Activated CD8-positive, alpha-beta memory T cell treated with anti-CD3 and anti-CD28 coated beads for 4 hours (primary cell): Measurements from ENCODE around the gene RRAD.
A peak's percentile ranks its signal among the peaks of the same experiment; 100 is the strongest.

Experiments used
- DNase-seq, 2 donors: peaks; one replicate each; pipeline ENCODE4 v3.0.0-alpha.2; 2020; ENCODE audit warnings: low read depth in 2 of 2

The RRAD gene

DNA sequence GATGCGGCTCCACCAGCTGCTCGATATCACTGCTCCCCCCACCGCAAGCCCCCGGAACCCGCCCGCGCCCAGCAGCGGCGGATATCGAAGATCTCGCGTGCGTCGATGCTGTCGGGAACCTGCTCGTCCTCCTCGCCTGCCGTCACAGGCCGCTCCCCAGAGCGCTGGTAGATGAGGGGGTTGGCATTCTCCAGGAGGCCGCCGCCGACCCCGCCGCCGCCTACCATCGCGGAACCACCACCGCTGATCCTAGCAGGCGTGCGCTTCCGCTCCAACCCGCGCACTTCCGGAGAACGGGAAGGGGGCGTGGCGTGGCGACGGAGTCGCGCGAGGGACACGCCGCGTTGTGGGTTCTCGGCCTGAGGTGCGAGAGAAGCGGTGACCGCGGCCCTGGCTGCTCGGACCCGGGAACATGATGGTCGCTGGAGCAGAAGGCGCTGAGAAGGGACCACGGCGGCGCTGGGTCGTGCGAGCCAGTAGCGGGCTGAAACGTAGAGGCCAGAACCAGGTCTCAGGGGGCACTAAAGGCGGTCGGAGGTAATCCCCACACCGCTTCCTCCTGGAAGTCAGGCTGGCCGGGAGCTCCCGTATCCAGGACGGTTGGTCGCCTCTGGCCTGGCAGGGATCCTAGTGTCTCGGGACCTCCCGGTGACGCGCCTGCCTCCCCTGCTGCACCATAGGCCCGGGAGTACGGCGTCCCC, 9.0 kb upstream of the RRAD start, which contains the start of gene CIAO2B:
Gene CIAO2B (minus strand): TSS at position 265 of the 701 bp plus-strand sequence. CDS start 38 bp downstream, at position 227.
- peak; percentile 79 to 80 for DNase-seq

DNA sequence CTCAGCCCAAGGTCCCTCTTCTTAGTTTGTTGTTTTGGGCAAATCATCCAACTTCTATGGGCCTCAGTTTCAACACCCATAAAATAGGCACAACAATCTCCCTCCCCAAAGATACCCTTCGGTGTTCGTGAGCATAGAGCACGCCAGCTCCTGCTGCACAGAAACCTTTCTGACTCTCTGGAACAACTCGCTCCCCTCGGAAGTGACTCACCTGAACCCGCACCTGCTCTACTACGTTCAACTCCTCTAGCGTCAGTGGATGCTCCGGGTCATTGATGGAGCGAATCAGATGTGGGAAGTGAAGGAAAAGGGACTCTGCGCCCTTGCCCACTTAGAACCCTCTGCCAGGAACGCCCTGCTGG, 8.4 kb upstream of the RRAD start:
- peak; percentile 33 to 45 for DNase-seq

DNA sequence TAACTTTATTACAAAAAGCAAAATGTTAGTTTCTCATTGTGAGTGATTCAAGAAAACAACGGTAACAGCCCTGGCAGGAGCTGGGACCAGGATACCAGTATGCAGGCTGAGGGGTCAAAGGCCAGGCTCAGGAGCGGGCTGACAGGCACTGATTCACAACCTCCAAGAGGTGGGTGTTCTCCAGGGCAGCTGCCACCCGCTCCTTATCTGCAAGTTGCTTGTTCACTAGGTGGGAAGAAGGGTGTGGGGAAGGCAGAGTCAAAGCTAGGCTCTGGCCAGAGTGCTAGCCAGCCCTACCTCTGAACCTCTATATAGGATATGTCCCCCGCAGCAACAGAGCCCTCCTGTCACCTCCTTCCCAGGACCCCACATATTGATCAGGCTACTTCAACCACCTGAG, 6.7 kb upstream of the RRAD start:
- DNase-seq = no peak

DNA sequence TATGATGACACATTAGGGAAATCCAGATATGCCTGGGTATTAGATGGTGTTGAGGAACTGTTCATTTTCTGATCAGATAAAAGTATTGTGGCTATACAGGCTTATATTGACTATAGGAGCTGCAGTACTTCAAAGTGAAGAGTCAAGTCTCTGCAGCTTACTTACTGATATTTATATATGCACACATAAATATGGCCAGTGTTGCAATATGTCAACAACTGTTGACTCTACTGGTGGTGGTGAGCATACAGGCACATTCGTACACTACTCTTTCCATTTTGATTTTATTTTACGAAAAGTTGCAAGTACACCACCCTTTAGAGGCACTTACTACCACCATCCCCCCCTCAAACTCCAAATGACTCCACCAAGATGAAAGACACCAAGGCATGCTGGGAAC, 6.3 kb upstream of the RRAD start:
- no peak for DNase-seq

DNA sequence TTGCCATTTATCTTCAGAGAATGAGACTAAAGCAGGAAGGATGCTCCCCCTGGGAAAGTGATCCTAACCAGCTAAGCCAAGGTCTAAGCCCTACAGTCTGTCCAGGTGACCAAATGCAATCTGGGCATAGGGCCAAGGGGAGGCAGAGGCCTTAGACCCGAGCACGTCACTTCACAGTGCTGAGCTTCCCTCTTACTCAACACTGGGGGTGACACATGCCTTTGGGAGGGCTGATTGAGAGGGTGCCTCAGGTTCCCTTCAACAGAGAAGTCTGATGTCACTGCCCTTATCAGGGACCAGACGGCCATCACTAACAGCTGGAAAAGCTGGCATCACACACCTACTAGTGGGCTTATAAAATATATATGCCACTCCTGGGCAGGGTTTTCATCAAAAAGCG, 4.9 kb upstream of the RRAD start:
- DNase-seq = no peak

DNA sequence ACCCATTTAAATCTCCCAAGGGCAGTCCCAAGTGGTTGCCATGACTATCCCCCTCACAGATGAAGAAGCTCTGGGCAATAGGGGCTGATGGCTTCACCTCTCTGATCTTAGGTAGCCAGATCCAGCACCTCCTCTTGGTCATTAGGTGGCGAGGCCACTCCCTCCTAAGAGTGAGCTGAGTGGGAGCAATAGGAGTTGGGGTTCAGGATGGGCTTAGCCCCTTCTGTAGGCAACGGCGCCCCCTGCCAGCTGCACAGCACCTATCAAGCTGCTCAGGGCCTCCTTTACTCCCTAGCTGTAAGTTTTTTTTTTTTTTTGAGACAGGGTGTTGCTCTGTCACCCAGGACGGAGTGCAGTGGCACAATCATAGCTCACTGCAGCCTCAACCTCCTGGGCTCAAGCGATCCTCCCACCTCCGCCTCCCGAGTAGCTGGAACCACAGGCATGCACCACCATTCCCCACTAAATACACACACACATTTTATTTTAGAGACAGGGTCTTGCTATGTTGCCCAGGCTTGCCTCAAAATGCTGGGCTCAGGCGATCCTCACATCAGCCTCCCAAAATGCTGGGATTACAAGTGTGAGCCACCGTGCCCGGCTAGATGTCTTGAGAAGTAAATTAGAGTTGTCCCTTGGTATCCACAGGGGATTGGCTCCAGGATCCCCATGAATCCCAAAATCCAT, 3.5 kb upstream of the RRAD start:
- DNase-seq = no peak

DNA sequence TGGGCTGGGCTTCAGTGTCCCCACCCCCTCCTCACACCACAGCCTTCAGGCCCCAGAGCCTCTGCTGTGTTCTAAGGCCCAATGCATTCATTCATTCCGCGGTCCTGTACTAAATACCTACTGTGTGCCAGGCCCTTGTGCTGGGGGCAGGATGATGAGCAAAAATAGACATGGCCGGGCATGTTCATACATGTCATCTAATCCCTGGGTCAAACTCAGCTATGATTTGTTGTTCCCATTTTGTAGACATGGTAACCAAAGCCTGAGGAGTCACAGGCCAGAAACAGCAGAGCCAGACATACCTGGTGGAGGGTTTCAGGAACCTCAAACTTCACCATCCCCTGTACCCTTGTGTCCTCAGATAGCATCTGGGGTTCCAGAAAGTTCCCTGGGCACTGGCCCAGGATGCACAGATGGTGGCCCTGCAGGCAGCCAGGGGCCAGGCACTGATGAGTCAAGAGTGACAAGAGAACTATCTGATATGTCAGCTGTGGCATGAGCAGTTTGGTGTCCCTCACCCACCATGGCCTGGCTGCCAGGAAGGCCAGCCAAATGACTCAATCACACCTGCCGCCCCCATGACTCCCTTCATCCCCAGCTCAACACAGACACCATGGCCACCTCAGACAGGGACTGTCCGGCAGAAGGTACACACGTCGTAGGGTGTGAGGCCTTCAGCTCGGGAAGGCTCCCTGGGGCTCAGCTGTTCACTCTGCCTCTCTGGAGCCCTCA, 2.7 kb upstream of the RRAD start:
- DNase-seq = no peak

DNA sequence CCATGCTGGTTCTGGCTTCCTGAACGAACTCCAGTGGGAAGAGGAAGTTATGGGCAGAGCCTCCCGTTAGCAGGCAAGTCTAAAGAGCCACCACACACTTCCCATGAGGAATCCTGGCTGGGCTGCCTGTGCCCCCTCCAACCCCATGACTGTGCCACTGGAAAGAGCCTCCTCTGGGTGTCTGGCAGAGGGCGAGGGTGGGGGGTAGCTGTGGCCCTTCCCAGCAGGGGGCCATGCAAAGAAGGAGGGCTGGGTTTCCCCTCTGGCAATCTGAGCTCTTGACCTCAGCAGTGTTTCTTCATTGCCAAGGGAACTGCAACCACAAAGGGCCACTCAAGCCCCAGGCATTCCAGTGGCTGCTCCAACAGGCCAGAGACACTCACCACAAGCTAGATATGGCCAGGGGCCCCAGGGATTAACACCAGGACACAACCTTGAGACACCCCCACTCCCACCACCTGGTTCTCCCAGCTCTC, 1.7 kb upstream of the RRAD start:
- no peak for DNase-seq

DNA sequence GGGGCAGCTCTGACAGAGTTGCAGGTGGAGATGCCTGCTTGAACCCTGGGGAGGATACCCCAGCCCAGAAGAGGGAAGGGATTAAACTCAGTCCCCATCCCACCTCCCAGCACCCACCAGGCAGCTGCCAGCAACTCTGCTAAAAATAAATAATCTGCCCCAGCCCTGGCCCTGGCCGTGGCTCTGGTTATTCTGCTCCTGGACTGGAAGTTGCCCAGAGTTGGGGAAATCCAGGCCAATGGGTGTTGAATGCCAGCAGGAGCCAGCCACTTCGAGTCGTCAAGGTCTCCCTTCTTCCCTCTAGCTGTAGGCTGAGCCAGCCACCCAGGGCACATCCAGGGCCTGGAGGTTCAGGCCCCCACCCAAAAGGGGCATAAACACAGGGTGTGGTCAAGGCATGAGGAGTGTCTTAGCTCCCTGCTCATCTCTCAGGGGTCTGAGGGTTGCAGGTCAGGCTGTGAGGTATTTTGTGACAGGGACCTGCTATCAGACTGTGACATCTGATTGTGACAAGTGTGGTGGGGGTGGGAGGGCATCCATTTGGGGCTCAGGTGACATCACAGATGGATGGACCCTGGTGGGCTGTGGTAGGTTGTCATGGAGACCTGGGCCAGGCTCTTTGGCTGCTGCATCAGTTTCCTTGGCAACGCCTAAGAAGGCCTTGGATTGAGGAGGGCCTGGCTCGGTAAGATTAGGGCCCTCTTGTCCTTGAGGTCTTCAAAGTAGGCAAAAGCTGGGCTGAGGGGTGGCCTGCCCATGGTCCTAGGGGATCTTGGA, 1.0 kb upstream of the RRAD start:
- no peak for DNase-seq

DNA sequence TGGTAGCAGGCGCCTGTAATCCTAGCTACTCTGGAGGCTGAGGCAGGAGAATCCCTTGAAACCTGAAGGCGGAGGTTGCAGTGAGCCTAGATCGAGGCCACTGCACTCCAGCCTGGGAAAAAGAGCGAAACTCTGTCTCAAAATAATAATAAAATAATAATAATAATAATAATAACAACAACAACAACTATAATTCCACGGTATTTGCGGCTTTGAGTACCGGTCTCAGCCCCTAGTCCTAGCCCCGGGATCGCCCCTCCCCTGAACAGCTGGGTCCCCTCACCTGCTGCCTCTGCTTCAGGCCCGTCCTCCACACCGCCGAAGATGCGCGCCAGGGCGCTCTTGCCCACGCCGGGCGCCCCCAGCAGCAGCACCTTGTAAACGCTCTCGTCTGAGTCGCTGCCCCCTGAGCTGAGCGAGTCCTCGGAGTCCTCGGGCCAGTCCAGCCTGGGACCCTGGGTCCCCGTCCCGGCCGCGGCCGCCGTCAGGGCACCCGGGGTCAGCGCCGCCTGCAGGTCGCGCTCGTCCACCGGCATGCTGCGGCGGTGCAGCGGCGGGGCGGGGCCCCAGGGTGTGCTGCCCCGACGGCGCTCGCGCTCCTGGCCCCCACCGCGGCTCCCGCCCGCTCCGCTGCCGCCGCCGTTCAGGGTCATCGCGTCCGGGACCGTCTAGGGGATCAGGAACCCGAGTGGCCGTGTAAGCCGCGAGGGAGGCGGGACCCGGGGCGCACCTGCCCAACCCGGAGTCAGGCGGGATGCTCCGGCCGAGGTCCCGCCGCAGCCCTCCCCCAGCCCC, 611 bp downstream of the RRAD start:
- no peak for DNase-seq

DNA sequence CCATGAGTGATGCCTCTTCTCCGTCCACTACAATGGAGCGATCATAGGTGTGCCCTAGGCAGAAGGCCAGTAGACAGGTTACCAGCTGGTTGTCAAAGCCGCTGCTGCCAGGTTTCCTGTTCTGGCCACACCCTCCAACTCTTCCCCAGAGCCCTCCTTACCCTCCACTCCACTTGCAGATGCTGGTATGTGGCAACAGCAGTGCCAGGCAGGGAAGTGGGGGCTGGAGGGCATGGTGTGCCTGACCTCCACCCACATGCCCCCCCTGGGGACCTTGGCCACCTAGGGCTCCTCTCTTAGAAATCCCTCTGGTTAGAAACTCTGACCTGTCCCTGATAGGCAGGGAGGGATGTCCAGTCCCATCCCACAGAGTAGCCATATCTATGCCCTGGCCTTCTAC, 1.5 kb downstream of the RRAD start:
- no peak for DNase-seq

DNA sequence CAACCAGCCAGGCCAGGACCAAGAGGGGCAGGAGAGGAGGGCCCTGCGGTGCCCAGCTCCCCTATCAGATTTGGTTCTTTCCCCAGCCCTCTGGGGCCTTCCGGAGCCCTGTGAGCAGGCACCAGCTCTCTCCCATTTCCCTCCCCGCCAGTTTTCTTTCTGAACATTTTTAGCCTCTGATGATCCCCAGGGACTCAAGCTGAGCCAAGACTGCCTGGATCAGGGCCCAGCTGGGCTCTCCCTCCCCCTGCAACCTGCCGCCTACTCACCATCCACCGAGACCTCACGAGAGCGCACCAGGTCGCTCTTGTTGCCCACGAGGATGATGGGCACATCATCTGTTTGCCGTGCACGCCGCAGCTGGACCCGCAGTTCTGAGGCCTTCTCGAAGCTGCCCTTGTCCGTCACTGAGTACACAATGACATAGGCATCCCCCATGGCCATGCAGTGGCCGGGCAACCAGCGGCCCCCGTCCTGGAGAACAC, 2.0 kb downstream of the RRAD start:
- DNase-seq = no peak

DNA sequence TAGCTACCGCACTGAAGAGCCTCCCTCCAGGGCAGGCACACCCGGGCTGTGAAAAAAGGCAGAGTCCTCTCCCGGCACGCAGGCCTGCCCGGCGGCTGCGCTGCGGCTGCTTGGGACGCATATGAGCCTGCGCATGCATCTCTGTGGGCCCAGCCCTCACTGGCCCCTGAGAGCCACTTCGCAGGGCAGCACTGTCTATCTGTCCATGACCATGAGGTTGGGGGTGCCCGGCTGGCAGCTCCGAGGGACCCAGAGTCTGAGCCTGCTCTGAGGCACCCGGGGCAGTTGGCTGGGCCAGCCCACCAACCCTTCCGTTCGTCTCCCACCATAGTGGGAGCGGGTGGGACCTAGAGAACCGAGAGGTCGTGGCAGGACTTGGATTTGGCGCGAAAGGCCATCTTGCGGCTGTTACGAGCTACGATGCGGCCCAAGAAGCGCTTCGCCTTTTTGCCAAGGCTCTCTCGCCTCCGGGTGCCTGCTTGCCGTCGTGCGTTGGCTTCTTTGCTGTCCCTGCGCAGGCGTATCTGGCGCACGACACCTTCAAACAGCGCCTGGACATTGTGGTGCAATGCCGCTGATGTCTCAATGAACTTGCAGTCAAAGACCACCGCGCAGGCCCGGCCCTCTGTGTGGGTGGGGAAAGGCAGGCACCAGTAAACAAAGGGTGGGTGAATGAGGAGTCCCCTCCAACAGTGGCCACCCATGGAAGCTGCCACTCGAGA, 3.4 kb downstream of the RRAD start:
- DNase-seq = no peak

DNA sequence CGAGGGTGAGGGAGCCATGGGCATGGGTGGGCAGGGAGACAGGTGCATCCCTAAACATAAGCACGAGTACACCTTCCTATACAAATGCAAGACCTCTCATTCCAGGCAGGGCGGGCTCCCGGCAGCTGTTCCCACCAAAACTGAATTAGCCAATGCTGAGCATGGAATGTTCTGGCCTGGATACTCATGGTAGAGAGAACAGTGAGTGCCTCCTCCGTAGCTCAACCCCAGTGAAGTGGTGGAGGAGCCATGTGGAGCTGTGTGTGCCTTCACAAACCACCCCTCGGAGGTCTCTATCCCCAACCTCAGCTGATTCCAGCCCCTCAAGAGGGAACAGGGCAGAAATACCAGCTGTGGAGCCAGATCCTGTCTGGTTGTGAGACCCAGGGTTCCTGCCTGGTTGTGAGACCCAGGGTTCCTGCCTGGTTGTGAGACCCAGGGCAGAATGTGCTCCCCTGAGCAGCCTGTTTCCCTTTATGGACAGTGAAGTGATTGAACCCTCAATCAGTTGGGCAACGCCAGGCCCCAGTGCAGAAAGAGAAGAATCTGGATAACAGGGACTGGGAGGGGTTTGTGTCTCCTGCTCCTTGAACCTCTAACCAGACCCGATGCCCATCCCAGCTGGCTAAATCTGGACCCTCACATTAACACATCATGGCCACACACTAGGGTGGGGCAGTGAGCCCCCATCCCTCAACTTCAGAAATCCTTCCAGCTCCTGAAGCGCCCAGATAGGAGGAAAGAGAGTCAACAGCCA, 4.2 kb downstream of the RRAD start:
- DNase-seq = no peak

DNA sequence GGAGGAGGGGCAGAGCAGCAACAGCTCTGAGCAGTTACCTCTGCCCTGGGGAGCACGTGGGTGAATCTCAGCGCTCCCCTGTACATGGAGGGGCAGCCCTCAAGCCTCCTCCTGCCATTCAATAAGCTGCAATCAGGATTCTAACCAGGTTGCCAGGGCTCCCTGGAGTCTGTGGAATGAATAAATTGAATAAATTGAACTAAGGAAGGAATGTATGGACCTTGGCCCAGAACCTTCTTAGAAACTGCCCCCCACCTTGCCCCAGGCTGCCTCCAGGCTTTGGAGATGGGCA, 5.1 kb downstream of the RRAD start:
- no peak for DNase-seq

DNA sequence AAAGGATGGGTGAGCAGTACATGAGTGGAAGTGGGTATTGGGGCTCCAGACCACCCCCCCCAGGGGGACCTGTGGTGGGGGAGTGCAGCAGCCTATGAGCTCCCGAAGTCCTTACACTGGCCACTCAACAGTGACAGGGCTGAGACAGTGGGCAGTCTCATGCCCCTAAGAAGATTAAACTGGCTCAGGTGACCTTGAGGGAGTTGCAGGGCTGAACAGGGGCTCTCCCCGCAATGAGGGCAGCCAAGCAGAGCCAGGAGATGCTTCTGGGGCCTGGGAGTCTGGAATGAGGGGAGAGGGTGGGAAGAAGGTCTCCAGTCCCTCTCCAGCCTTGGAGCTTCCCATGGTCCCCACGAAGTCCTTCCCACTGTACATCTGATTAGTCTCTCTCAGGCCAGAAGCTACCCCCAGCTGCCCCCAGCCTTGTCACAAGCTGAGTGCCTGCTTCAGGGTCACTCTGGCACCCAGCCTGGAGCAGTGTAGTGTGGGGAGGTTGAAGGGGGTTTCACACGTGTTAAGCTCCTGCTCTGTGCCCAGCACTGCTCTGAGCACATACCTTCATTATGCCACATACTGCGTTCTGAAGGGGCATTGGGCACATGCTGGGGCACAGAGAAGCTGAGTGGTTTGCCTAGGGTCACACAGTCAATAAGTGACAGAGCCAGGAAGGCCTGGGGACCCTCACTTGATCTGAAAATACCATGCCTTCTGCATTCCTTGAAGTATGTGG, 5.6 kb downstream of the RRAD start:
- no peak for DNase-seq

DNA sequence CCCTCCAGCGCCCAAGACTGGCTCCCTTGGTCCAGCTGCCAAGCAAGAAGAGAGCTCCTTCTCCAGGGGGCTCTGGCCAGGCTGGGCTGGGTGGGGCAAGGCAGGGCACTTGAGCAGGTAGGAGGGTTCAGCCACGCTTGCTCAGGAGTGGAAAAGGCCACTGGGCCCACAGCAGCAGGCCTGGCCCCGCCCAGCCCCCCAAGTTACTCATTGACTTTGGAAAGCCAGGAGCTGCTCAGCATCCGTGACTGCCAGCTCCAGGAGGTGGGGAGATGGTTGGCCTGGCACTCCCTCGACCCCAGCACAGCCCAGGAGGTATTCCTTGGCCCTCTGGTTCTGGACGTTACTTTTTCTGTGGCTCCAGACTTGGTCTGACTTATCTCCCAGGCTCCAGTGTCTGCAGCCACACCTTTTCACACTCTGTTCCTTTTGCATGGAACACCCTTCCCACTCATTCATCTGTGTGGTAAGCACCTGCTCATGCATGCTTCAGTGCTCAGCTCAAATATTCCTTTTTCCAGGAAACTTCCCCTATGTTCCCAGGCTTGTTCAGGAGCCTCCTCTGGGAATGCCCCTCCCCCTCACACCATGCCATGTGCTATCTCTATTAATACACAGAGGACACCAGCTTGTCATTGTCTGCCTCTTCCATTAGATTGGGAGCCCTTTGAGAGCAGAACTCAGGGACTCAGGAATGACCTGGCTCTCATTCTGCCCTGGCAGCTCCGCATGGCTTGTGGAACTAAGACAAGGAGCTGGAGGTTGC, 6.3 kb downstream of the RRAD start, which contains the start of gene CDH16:
Gene CDH16 (minus strand): TSS at position 83 of the 766 bp plus-strand sequence. CDS start 820 bp downstream, outside the sequence.
- no peak for DNase-seq

DNA sequence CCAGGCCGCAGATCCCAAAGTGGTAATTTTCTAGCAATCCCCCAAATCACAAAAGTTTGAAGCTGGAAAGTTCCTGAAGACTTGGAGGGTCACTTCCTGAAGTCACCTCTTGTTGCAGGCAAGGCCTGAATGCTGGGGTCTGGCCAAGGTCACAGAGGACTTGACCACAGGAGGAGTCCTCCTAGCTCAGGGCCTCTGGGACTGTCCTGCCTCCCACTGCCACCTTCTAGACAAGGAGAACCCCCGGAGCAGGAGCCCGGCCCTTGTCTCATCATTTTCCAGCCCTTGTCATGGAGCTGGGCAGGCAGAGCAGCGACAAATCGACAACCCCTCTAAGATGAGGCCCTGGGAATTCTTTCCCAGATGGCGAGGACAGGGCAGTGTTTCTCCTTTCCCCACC, 7.0 kb downstream of the RRAD start:
- no peak for DNase-seq
